ENCODE measurements around the gene VEPH1. TPM values are rescaled to one million over a fixed set of nuclear protein-coding genes. Genes with fewer than 3 reads are reported as not detected.

Gene VEPH1
- total RNA-seq, 4 donors from 2014 or later = 0.48 to 11.7 (median 3.2) TPM

DNA sequence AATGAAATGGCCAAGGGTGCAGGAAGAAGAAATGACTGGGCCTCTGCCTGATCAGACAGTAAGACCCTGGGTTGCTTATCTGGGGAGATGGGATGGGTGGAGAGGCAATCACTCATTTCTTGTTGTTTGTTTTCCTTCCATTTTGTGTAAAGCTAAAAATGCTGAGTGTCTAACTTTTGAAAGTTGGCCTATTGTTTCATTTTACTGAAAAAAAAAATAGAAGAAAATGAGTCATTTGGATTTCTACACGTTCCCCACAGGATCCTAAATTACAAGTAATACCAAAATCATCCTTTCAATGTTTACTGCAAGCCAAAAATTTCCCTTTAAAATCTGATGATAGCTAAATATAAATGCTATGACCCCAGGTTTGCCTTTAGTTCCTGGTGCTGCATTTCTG lies 36.0 kb downstream of the VEPH1 start:
- TF ChIP-seq, protein P1, sequence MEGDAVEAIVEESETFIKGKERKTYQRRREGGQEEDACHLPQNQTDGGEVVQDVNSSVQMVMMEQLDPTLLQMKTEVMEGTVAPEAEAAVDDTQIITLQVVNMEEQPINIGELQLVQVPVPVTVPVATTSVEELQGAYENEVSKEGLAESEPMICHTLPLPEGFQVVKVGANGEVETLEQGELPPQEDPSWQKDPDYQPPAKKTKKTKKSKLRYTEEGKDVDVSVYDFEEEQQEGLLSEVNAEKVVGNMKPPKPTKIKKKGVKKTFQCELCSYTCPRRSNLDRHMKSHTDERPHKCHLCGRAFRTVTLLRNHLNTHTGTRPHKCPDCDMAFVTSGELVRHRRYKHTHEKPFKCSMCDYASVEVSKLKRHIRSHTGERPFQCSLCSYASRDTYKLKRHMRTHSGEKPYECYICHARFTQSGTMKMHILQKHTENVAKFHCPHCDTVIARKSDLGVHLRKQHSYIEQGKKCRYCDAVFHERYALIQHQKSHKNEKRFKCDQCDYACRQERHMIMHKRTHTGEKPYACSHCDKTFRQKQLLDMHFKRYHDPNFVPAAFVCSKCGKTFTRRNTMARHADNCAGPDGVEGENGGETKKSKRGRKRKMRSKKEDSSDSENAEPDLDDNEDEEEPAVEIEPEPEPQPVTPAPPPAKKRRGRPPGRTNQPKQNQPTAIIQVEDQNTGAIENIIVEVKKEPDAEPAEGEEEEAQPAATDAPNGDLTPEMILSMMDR (IDR thresholded peaks at IDR 0.05) = no peak
- DNase-seq (ENCODE audit: low spot score) = no peak
- no peak for ATAC-seq (ENCODE audit: low FRiP score)

DNA sequence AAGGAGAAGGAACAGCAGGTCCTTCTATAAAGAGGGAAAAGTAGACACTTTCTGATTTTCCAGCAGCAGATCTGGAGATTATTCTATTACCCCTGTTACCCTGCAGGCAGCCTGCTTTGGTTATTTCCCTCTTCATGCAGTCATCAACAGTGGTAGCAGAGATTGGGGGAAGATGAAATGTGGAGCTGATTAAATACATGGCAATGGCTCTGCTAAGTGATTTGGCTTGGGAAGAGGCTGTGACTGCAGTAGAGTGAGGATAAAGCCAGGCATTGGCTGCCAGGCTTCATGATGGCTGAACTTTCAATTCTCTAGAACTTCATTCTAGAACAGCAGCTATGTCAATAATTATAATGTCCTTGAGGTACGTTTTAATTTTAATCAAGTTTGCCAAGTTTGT lies 37.5 kb downstream of the VEPH1 start:
- ATAC-seq (ENCODE audit: low FRiP score) = no peak
- no peak for DNase-seq (ENCODE audit: low spot score)
- TF ChIP-seq, protein P1 (IDR thresholded peaks at IDR 0.05) = no peak

DNA sequence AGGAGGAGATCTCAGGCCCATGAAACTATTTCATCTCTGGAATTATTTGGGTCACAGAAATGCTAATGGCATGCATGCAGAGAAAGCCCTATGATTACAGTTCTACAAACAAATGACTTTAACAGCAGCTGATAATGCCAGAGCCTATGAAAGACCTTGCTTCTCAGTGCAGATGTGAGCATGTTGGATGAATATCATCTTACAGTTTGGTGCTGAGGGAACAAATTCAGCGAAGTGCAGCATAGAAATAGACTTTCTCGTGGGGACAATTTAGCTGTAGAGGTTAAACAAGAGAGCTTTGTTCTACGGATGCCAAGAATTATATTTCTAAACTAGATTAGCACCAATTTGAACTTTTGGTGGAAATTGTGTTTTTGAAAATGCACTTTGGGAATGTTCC lies 38.9 kb downstream of the VEPH1 start:
- DNase-seq (ENCODE audit: low spot score) = no peak
- TF ChIP-seq, protein P1 (IDR thresholded peaks at IDR 0.05) = no peak
- ATAC-seq (ENCODE audit: low FRiP score) = no peak

DNA sequence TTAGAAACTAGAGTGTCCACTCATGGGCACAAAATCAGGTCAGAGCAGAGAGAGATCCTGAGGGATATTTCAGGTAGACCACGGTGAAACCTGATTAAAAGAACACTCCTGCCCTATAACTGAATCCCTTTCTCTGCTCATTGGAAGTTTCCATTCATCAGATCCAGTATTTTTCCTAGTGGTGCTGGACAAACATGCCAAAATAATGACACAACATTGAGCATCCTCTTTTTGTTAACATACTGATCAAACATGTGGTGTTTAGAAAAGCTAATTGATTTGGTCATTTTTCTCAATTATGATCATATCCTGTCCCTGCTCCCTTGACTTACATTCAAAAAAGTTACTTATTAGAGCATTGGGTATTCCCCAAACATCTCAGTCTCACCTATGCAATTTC lies 39.4 kb downstream of the VEPH1 start:
- ATAC-seq (ENCODE audit: low FRiP score) (no peak), DNase-seq (ENCODE audit: low spot score) (no peak)
- TF ChIP-seq, protein P1 (IDR thresholded peaks at IDR 0.05) = no peak

DNA sequence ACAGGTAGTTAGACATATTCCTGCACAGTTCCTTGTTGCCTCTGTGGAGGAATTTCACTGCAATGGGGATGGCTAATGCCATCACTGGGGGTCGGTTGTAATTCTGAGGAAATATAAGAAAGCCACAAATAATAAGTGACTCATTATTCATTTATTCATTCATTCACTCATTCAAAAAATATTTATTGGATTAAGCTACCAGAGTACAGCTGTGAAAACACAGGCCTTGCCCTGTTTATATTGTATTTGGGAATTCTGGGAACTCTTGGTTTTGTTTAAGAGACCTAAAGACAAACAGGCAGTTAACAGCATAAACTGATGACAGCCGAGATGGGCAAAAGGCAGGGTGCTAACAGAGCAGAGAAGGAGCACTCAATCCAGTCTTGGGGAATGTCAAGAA lies 43.0 kb downstream of the VEPH1 start:
- DNase-seq (ENCODE audit: low spot score) = no peak
- TF ChIP-seq, protein P1 (IDR thresholded peaks at IDR 0.05) = no peak
- no peak for ATAC-seq (ENCODE audit: low FRiP score)

DNA sequence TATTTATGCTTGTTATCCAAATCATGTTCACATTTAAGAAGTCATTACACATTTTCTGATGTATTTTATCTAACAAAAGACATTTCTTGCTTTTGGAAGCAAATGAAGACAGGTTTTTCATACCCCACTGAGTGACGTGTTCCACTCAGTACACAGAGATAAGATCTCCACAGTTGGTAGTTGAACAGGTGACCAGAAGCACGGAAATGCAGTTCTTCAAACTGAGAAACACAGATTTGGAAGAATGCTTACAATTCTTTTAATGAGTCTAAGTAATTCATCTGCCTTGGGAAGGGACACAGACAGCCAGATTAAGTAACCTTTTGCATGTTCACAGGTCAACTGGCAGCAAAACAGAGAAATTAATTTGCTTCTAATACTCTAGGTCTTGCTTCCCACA lies 43.5 kb downstream of the VEPH1 start:
- no peak for DNase-seq (ENCODE audit: low spot score)
- TF ChIP-seq, protein P1 (IDR thresholded peaks at IDR 0.05) = no peak
- no peak for ATAC-seq (ENCODE audit: low FRiP score)

DNA sequence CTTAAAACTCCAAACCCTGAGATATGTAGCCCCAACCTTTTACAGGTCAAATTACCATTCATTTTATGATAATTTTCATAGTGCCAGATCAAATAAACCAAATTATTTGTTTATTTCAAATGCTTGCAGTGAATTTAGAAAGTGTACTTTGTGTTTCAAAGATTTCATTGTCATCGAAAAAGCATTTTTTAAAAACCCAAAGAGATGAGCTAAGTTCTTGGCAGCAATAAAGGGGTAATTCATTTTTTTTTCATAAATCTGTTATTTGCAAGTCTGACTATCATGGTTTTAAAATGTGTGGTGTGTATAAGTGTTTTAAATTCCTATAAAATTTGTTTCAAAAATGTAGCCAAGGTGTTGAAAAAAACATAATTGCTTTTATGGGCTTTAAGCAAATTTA lies 49.4 kb downstream of the VEPH1 start:
- TF ChIP-seq, protein P1 (IDR thresholded peaks at IDR 0.05) = no peak
- ATAC-seq (ENCODE audit: low FRiP score) (no peak), DNase-seq (ENCODE audit: low spot score) (no peak)

All from omental fat pad (tissue), 4 donors.